Prostate gland (tissue), 2 donors: ENCODE measurements around the gene GPR141.

Experiments
- POLR2A ChIP-seq: fragments of 450-650 bp; IDR thresholded peaks from one replicate; pipeline ENCODE4 v1.6.1; 2016; ENCODE audit warnings: antibody characterized with exemption, mild to moderate bottlenecking
- POLR2AphosphoS5 ChIP-seq: sonication (generic); formaldehyde crosslinking; IDR thresholded peaks from one replicate; pipeline ENCODE4 v1.6.1; 2017; ENCODE audit warnings: antibody characterized with exemption
- TF ChIP-seq, protein P1 (sequence below), 4 experiments: fragments of 200-600 bp in 2 of 4; fragments of 450-650 bp in 2 of 4; sonication (generic) in 2 of 4; IDR thresholded peaks; 1 replicate in 3 of 4; 2 replicates in 1 of 4; pipeline ENCODE4 v1.5.1; 2016 to 2019; ENCODE audit warnings: antibody characterized with exemption in 4 of 4, mild to moderate bottlenecking in 2 of 4, moderate library complexity in 2 of 4

DNA sequence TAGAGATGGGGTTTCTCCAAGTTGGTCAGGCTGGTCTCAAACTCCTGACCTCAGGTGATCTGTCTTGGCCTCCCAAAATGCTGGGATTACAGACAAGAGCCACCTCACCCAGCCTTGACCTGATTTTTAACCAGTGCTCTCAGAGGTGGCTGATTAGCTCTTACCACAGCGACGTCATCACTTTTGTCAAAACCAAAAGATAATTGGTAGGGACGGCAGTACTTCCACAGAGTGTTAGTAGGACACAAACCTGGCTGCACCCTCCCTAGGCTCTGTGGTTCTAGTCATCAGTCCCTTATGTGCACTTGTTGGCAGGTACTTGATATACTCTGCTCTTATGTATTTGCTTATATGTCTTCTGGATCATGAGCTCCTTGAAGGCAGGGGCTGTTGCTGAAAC lies 74.0 kb downstream of the GPR141 start:
- TF ChIP-seq, protein P1, sequence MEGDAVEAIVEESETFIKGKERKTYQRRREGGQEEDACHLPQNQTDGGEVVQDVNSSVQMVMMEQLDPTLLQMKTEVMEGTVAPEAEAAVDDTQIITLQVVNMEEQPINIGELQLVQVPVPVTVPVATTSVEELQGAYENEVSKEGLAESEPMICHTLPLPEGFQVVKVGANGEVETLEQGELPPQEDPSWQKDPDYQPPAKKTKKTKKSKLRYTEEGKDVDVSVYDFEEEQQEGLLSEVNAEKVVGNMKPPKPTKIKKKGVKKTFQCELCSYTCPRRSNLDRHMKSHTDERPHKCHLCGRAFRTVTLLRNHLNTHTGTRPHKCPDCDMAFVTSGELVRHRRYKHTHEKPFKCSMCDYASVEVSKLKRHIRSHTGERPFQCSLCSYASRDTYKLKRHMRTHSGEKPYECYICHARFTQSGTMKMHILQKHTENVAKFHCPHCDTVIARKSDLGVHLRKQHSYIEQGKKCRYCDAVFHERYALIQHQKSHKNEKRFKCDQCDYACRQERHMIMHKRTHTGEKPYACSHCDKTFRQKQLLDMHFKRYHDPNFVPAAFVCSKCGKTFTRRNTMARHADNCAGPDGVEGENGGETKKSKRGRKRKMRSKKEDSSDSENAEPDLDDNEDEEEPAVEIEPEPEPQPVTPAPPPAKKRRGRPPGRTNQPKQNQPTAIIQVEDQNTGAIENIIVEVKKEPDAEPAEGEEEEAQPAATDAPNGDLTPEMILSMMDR (IDR thresholded peaks at IDR 0.05), result no peak
- TF ChIP-seq POLR2AphosphoS5 (no peak), POLR2A (no peak)
